ENCODE results near the gene NCOA3. TPM values are rescaled to one million over a fixed set of nuclear protein-coding genes. Genes with fewer than 3 reads are reported as not detected.

Gene NCOA3
- total and polyA plus RNA-seq, 2 experiments from 2014 or later = 6.7 to 25.8 TPM

DNA sequence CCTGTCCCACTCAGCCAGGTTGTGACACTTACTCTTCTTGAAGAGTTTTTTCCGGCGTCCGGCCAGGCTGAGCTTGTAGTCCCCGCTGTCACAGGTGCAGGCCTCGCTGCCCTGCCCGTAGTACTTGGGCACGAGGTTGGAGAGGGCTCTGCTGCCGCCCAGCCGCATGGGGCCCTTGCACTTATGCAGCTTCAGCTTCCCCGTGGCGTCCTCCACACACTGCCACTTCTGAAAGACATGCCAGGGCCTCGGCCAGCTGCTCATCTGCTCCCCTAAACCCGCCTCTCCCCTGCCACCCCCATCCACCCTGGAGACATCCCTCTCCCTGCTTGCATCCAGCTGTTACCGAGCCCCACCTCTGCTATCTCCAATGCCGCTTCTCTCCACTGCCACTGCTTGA, 170.5 kb downstream of the NCOA3 start:
- peaks cover 5% of the 10 kb centered on the region; the same call in 1 of the 2 replicates for H3K4me1 ChIP-seq (ENCODE audit: insufficient read depth)
- ATAC-seq = no peak
- H3K27me3 Mint-ChIP-seq (ENCODE audit: insufficient read depth, low read depth, poor library complexity) = peaks cover 3% of the 10 kb centered on the region
- no peaks in the 10 kb centered on the region for H3F3A ChIP-seq (replicated peaks; ENCODE audit: low read depth)
- H3K4me1 Mint-ChIP-seq = peaks cover 14% of the 10 kb centered on the region
- no peak overlapping the region for H3K4me3 Mint-ChIP-seq
- no peak overlapping the region for H3K4me2 ChIP-seq
- H3K36me3 Mint-ChIP-seq (ENCODE audit: low read depth) = no peaks in the 10 kb centered on the region; the same call in 2 of the 3 replicates
- no peak for DNase-seq (ENCODE audit: low spot score)
- H3K9me3 Mint-ChIP-seq = no peaks in the 10 kb centered on the region
- H3K27ac Mint-ChIP-seq = no peak overlapping the region; the same call in 1 of the 2 replicates
- no peaks in the 10 kb centered on the region for H3K36me3 ChIP-seq (ENCODE audit: insufficient read depth)
- no peak overlapping the region for H2AFZ ChIP-seq
- H3K4me3 ChIP-seq = no peak overlapping the region
- no peaks in the 10 kb centered on the region for H3K79me2 ChIP-seq (replicated peaks; ENCODE audit: insufficient read depth)
- no peak overlapping the region for H3K27ac ChIP-seq (ENCODE audit: low read depth)
- no peaks in the 10 kb centered on the region; the same call in 1 of the 2 replicates for H4K20me1 ChIP-seq (replicated peaks; ENCODE audit: insufficient read depth)
- H3K9me2 ChIP-seq (ENCODE audit: insufficient read depth) = no peaks in the 10 kb centered on the region
- TF ChIP-seq EZH2phosphoT487 (IDR thresholded peaks at IDR 0.05; ENCODE audit: unreplicated experiment) = no peak
- no peak for TF ChIP-seq STAT1 (IDR thresholded peaks at IDR 0.05; ENCODE audit: unreplicated experiment)
- TF ChIP-seq CREB1 (CRISPR knock-in tag; IDR thresholded peaks at IDR 0.05; ENCODE audit: low read depth) = no peak
- TF ChIP-seq NANOG (IDR thresholded peaks at IDR 0.05; ENCODE audit: borderline replicate concordance) = no peak
- no peak for TF ChIP-seq ZNF462 (CRISPR knock-in tag; IDR thresholded peaks at IDR 0.05)
- TF ChIP-seq, protein P1, sequence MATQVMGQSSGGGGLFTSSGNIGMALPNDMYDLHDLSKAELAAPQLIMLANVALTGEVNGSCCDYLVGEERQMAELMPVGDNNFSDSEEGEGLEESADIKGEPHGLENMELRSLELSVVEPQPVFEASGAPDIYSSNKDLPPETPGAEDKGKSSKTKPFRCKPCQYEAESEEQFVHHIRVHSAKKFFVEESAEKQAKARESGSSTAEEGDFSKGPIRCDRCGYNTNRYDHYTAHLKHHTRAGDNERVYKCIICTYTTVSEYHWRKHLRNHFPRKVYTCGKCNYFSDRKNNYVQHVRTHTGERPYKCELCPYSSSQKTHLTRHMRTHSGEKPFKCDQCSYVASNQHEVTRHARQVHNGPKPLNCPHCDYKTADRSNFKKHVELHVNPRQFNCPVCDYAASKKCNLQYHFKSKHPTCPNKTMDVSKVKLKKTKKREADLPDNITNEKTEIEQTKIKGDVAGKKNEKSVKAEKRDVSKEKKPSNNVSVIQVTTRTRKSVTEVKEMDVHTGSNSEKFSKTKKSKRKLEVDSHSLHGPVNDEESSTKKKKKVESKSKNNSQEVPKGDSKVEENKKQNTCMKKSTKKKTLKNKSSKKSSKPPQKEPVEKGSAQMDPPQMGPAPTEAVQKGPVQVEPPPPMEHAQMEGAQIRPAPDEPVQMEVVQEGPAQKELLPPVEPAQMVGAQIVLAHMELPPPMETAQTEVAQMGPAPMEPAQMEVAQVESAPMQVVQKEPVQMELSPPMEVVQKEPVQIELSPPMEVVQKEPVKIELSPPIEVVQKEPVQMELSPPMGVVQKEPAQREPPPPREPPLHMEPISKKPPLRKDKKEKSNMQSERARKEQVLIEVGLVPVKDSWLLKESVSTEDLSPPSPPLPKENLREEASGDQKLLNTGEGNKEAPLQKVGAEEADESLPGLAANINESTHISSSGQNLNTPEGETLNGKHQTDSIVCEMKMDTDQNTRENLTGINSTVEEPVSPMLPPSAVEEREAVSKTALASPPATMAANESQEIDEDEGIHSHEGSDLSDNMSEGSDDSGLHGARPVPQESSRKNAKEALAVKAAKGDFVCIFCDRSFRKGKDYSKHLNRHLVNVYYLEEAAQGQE (IDR thresholded peaks at IDR 0.05; ENCODE audit: unreplicated experiment) = no peak
- no peak for TF ChIP-seq ZNF114 (CRISPR knock-in tag; IDR thresholded peaks at IDR 0.05)
- TF ChIP-seq, protein P2, sequence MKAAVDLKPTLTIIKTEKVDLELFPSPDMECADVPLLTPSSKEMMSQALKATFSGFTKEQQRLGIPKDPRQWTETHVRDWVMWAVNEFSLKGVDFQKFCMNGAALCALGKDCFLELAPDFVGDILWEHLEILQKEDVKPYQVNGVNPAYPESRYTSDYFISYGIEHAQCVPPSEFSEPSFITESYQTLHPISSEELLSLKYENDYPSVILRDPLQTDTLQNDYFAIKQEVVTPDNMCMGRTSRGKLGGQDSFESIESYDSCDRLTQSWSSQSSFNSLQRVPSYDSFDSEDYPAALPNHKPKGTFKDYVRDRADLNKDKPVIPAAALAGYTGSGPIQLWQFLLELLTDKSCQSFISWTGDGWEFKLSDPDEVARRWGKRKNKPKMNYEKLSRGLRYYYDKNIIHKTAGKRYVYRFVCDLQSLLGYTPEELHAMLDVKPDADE (IDR thresholded peaks at IDR 0.05) = no peak
- no peak for TF ChIP-seq ZNF331 (CRISPR knock-in tag; IDR thresholded peaks at IDR 0.05; ENCODE audit: low read depth)
- no peak for TF ChIP-seq JUNB (IDR thresholded peaks at IDR 0.05; ENCODE audit: unreplicated experiment)
- TF ChIP-seq EZH2 (IDR thresholded peaks at IDR 0.05; ENCODE audit: low read depth, unreplicated experiment) = no peak
- no peak for TF ChIP-seq POLR2AphosphoS5 (IDR thresholded peaks at IDR 0.05; ENCODE audit: low read depth)
- TF ChIP-seq, protein P3, sequence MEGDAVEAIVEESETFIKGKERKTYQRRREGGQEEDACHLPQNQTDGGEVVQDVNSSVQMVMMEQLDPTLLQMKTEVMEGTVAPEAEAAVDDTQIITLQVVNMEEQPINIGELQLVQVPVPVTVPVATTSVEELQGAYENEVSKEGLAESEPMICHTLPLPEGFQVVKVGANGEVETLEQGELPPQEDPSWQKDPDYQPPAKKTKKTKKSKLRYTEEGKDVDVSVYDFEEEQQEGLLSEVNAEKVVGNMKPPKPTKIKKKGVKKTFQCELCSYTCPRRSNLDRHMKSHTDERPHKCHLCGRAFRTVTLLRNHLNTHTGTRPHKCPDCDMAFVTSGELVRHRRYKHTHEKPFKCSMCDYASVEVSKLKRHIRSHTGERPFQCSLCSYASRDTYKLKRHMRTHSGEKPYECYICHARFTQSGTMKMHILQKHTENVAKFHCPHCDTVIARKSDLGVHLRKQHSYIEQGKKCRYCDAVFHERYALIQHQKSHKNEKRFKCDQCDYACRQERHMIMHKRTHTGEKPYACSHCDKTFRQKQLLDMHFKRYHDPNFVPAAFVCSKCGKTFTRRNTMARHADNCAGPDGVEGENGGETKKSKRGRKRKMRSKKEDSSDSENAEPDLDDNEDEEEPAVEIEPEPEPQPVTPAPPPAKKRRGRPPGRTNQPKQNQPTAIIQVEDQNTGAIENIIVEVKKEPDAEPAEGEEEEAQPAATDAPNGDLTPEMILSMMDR (conservative IDR thresholded peaks at IDR 0.05; ENCODE audit: low read depth in 2 of 2) = no peak
- no peaks in the 10 kb centered on the region for H3K27me3 ChIP-seq (ENCODE audit: insufficient read depth)

Data from GM23338 (cell line).